Parathyroid adenoma (tissue), 2 donors: ENCODE data around the gene MYRF.

Source experiments
- H2AFZ ChIP-seq: fragments of 300-600 bp; sonication (generic); one replicate; pipeline ENCODE4 v1.7.0; 2017; ENCODE audit warnings: antibody characterized with exemption, mild to moderate bottlenecking
- H3K27ac ChIP-seq: fragments of 300-600 bp; sonication (generic); one replicate; pipeline ENCODE4 v1.7.0; 2017
- H3K27me3 ChIP-seq: fragments of 300-600 bp; sonication (generic); one replicate; pipeline ENCODE4 v1.7.0; 2017; ENCODE audit warnings: low read length; ENCODE audit not compliant: control insufficient read depth, insufficient read depth
- H3K36me3 ChIP-seq: fragments of 300-600 bp; sonication (generic); one replicate; pipeline ENCODE4 v1.7.0; 2017; ENCODE audit warnings: low read length; ENCODE audit not compliant: control insufficient read depth, insufficient read depth
- H3K4me1 ChIP-seq: fragments of 300-600 bp; sonication (generic); one replicate; pipeline ENCODE4 v1.7.0; 2017; ENCODE audit warnings: control low read depth
- H3K4me2 ChIP-seq: fragments of 300-600 bp; sonication (generic); one replicate; pipeline ENCODE4 v1.7.0; 2017; ENCODE audit warnings: low read length
- H3K4me3 ChIP-seq: fragments of 300-600 bp; sonication (generic); one replicate; pipeline ENCODE4 v1.7.0; 2017; ENCODE audit warnings: low read depth, low read length
- H3K79me2 ChIP-seq: fragments of 300-600 bp; sonication (generic); one replicate; pipeline ENCODE4 v1.7.0; 2017; ENCODE audit warnings: control low read depth
- H3K9ac ChIP-seq: fragments of 300-600 bp; sonication (generic); one replicate; pipeline ENCODE4 v1.7.0; 2017; ENCODE audit warnings: mild to moderate bottlenecking
- H3K9me3 ChIP-seq: fragments of 300-600 bp; sonication (generic); one replicate; pipeline ENCODE4 v1.7.0; 2017; ENCODE audit warnings: low read length; ENCODE audit not compliant: control insufficient read depth
- TF ChIP-seq, protein P1 (sequence below): fragments of 300-600 bp; sonication (generic); IDR thresholded peaks from one replicate; pipeline ENCODE4 v1.7.0; 2017; ENCODE audit warnings: antibody characterized with exemption, mild to moderate bottlenecking
- donor health status: primary hyperparathyroidism.

The MYRF gene

DNA sequence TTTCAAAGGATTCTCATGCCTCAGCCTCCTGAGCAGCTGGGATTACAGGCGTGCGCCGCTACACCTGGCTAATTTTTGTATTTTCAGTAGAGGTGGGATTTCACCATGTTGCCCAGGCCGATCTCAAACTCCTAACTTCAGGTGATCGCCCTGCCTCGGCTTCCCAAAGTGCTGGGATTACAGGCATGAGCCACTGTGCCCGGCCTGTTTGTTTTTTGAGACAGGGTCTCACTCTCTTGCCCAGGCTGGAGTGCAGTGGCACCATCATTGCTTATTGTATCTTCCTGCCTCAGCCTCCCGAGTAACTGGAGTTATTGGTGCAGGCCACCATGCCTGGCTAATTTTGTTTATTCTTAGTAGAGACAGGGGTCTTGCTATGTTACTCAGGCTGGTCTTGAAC lies 83.8 kb downstream of the MYRF start:
- H3K4me3 ChIP-seq: no peak overlapping the region
- H3K4me2 ChIP-seq: no peak overlapping the region
- TF ChIP-seq, protein P1, sequence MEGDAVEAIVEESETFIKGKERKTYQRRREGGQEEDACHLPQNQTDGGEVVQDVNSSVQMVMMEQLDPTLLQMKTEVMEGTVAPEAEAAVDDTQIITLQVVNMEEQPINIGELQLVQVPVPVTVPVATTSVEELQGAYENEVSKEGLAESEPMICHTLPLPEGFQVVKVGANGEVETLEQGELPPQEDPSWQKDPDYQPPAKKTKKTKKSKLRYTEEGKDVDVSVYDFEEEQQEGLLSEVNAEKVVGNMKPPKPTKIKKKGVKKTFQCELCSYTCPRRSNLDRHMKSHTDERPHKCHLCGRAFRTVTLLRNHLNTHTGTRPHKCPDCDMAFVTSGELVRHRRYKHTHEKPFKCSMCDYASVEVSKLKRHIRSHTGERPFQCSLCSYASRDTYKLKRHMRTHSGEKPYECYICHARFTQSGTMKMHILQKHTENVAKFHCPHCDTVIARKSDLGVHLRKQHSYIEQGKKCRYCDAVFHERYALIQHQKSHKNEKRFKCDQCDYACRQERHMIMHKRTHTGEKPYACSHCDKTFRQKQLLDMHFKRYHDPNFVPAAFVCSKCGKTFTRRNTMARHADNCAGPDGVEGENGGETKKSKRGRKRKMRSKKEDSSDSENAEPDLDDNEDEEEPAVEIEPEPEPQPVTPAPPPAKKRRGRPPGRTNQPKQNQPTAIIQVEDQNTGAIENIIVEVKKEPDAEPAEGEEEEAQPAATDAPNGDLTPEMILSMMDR: no peak
- peaks cover 3% of the 10 kb centered on the region for H3K79me2 ChIP-seq
- H3K27ac ChIP-seq: no peak overlapping the region
- H2AFZ ChIP-seq: no peak overlapping the region
- no peaks in the 10 kb centered on the region for H3K9me3 ChIP-seq
- H3K9ac ChIP-seq: no peak overlapping the region
- H3K36me3 ChIP-seq: no peaks in the 10 kb centered on the region
- H3K27me3 ChIP-seq: no peaks in the 10 kb centered on the region
- H3K4me1 ChIP-seq: peaks cover 31% of the 10 kb centered on the region

DNA sequence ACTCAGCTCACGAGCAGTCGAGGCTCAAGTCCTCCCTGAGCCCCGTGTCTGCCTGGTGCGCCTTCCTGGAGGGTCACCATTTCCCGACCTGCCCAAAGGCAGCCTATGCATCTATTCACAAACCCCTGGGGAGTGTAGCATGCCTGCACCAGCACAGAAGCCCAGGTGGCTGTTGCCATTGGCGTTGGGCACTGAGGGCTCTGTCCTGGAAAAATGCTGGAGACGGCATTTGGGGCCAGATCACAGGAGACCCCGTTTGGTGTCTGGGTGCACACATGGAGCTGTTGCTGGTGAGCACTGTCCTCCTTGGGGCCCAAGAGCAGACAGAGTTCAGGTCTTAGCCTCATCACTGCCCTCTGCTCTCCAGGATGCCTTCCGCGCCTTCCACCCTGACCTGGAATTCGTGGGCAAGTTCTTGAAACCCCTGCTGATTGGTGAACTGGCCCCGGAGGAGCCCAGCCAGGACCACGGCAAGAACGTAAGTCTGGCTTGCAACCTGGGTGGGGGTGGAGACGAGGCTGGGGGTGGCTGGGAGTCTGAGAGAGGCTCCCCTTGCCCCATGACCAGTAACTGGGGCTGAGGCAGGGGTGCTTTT lies 85.1 kb downstream of the MYRF start:
- Histone ChIP-seq H3K4me3 (no peak overlapping the region), H3K4me1 (peaks cover 40% of the 10 kb centered on the region), H3K9ac (no peak overlapping the region), H3K36me3 (no peaks in the 10 kb centered on the region), H3K4me2 (no peak overlapping the region), H2AFZ (no peak overlapping the region), H3K27ac (no peak overlapping the region), H3K9me3 (no peaks in the 10 kb centered on the region), H3K27me3 (no peaks in the 10 kb centered on the region), H3K79me2 (peaks cover 3% of the 10 kb centered on the region)
- TF ChIP-seq, protein P1: no peak
